Activated T-cell treated with anti-CD3 and anti-CD28 coated beads, Interleukin-2, amount 50 U/mL, for 72 hours (primary cell): ENCODE data around the gene FAM131B. TPM values are rescaled to one million over a fixed set of nuclear protein-coding genes. Genes with fewer than 3 reads are reported as not detected.
"Not testable (repeated sequence)": the region's sequence is repeated elsewhere in the genome, so short reads cannot be mapped to it uniquely, and the experiment has no call there.

Experiments used
- ATAC-seq, 2 donors: fragments of 150-1000 bp; cut with Tn5 transposase; replicated peaks in 1 of 2; 2 replicates each; pipeline ENCODE4 v1.10.0; 2021; ENCODE audit warnings: moderate library complexity in 2 of 2, mild to moderate bottlenecking in 1 of 2
- DNase-seq, 2 donors: peaks; one replicate each; pipeline ENCODE4 v3.0.0; 2021 to 2022; ENCODE audit warnings: mixed read lengths in 1 of 2
- H3K27ac Mint-ChIP-seq: one replicate; pipeline ENCODE4 v1.8.0; 2022; ENCODE audit warnings: mild to moderate bottlenecking, moderate library complexity, mixed read lengths
- H3K27me3 Mint-ChIP-seq: one replicate; pipeline ENCODE4 v1.8.0; 2022; ENCODE audit warnings: low read depth, mixed read lengths
- H3K36me3 Mint-ChIP-seq, 2 donors: one replicate each; pipeline ENCODE4 v1.8.0; 2022; ENCODE audit warnings: mixed read lengths in 2 of 2, mild to moderate bottlenecking in 1 of 2; ENCODE audit not compliant: insufficient read depth in 2 of 2
- H3K4me1 Mint-ChIP-seq: one replicate; pipeline ENCODE4 v1.8.0; 2022; ENCODE audit warnings: low read depth, mixed read lengths
- H3K4me3 Mint-ChIP-seq, 2 donors: one replicate each; pipeline ENCODE4 v1.8.0; 2022; ENCODE audit warnings: mild to moderate bottlenecking in 2 of 2, mixed read lengths in 2 of 2, moderate library complexity in 2 of 2
- H3K9me3 Mint-ChIP-seq, 2 donors: one replicate each; pipeline ENCODE4 v1.8.0; 2022; ENCODE audit warnings: mixed read lengths in 2 of 2
- total RNA-seq, 2 donors: library from RNA; stranded (reverse); gene quantifications; one replicate each; pipeline ENCODE4 v1.2.3, GENCODE V29; 2022

Gene FAM131B
- total RNA-seq, 2 donors from 2014 or later = 3.1 TPM

DNA sequence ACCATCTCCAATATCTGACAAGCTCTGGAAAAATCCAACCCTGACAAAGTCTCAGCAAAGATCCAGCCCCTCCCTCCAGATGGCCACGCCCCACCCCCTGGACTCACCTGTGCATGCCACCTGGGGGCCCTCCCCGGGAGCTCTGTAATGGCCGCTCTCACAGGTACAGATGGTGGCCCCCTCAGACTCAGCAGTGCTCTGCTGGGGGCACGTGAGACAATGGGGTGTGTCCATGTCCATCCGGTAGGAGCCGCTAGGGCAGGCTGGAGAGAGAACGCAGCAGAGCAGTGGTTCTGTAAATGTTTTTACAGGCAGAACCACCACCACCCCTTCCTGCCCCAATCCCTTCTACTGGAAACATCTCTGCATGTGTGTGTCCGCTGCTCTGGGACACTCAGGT lies 36.6 kb upstream of the FAM131B start:
- no peak for DNase-seq
- Mint-ChIP-seq H3K27ac (no peak overlapping the region), H3K27me3 (no peaks in the 10 kb centered on the region), H3K36me3 (no peaks in the 10 kb centered on the region), H3K4me3 (no peak overlapping the region), H3K9me3 (no peaks in the 10 kb centered on the region), H3K4me1 (peaks cover 6% of the 10 kb centered on the region)
- no peak for ATAC-seq

DNA sequence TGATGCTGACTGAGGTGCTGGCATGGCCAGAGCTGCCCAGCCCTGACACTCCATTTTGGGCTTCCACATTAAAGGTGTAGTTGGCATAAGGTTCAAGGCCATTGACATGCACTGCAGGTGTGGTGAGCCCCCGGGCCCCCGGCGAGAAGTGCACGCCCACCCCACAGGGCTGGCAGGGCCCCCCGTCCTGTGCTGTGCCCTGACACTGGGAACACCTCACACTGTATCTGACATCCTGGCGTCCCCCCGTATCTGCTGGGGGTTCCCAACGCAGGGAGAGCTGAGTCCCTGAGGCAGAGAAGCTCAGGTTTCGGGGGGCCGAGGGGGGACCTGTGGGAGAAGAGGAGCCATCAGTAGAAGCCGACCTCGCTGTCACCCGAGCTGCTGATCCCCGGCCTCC lies 36.1 kb upstream of the FAM131B start:
- Mint-ChIP-seq H3K27ac (no peak overlapping the region), H3K9me3 (no peaks in the 10 kb centered on the region), H3K36me3 (no peaks in the 10 kb centered on the region), H3K27me3 (no peaks in the 10 kb centered on the region), H3K4me1 (peaks cover 6% of the 10 kb centered on the region), H3K4me3 (no peak overlapping the region)
- ATAC-seq (peak in 1 of 2 donors; percentile 11), DNase-seq (no peak)

DNA sequence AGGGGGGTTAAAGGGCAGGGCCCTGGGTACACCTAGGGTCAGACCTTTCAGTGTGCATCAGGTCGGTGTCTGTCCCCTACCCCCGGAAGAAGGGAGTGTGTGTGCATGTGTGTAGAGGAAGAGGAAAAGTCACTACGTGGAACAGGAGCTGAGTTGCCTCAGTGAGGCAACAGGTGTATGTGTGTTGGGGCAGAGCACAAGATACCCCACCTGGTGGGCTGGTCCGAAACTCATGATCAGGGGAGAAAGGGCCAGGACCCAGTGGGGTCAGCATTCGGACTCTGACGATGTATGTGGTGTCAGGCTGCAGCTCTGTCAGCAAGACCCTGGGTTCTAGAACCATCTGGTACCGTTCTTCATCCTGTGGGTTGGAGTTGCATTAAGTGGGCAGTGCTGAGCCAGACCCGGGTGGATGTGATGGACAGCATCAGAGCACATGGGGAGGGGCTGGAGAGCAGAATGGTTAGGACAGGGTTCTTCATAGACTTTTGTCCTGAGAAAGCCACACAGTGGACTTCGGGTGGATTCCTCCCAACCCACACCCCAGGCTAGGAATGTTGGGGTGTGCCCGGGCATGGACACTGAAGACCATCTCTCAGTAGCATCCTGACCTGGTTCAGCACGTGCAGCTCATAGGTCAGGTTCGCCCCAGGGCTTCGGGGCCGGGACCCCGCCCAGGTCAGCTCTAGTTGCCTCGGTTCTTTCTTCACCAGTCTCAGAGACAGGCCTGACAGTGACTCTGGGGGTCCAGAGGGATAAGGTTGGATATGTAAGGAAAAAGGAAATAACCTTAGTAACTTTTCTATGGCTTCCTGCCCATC lies 35.4 kb upstream of the FAM131B start:
- Mint-ChIP-seq H3K4me1 (peaks cover 6% of the 10 kb centered on the region), H3K4me3 (no peak overlapping the region), H3K27me3 (no peaks in the 10 kb centered on the region), H3K9me3 (no peaks in the 10 kb centered on the region), H3K36me3 (no peaks in the 10 kb centered on the region), H3K27ac (no peak overlapping the region)
- ATAC-seq (no peak), DNase-seq (no peak)

DNA sequence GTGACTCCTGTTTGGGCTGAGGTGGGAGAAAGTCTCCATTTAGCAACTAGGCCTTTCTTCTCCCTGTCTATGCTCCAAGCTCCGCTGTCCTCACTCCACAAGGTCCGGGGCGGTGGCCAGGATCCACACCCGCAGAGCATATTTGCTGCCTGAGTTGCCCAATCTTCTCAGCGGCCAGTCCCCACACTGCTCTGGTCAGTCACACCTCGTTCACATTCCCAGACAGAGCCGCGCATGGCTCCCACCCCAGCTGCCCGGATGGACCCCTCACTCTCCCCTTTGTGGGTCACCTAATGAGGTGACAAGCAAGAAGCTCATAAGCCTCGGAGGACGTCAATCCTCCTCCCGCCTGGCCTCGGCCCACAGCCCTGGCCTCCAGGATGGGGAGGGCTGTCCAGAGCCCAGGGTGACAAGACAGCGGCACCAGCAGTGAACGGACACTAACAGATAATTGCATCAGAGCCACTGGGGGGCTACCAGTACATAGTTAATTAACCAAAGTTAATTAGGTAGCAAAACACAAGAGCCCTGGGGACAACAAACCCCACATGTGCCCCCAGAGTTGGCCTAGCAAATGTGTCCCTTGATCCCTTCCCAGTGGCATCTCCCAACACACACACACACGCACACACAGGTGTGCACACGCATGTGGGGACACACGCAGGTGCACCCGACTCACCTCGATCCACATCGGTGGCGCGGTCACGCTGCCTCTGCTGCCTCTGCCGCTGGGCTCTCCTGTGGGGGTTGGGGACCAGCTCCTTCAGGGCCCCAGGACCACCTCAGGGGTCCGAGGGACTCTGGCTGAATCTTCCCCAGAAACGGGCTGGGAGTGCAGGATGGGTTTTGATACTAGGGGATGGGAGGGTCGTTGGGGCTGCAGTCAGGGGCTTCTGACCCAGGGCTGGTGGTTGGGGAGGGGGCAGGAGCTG lies 34.4 kb upstream of the FAM131B start:
- no peak for DNase-seq
- Mint-ChIP-seq H3K27ac (no peak overlapping the region), H3K4me3 (no peak overlapping the region), H3K4me1 (peaks cover 6% of the 10 kb centered on the region), H3K36me3 (no peaks in the 10 kb centered on the region), H3K27me3 (no peaks in the 10 kb centered on the region), H3K9me3 (no peaks in the 10 kb centered on the region)
- ATAC-seq = no peak

DNA sequence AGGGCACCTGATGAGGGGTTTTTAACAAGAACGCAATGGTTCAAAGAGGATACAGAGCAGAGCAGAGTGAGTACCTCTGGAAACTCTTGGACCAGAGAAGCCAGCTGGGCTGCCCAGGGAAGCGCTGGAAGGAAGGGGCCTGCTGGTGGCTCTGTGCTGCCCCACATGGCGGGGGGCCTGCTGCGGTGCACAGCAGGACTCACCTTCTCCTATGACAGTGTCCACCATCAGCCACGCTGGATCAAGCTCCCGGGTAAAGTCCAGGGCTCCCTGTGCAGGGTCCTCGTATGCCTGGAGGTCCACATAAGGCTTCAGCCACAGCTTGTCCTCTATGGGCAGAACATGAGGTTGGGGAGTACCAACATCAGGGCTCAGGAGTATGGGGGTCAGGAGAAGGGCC lies 33.7 kb upstream of the FAM131B start:
- no peak overlapping the region for H3K27ac Mint-ChIP-seq

DNA sequence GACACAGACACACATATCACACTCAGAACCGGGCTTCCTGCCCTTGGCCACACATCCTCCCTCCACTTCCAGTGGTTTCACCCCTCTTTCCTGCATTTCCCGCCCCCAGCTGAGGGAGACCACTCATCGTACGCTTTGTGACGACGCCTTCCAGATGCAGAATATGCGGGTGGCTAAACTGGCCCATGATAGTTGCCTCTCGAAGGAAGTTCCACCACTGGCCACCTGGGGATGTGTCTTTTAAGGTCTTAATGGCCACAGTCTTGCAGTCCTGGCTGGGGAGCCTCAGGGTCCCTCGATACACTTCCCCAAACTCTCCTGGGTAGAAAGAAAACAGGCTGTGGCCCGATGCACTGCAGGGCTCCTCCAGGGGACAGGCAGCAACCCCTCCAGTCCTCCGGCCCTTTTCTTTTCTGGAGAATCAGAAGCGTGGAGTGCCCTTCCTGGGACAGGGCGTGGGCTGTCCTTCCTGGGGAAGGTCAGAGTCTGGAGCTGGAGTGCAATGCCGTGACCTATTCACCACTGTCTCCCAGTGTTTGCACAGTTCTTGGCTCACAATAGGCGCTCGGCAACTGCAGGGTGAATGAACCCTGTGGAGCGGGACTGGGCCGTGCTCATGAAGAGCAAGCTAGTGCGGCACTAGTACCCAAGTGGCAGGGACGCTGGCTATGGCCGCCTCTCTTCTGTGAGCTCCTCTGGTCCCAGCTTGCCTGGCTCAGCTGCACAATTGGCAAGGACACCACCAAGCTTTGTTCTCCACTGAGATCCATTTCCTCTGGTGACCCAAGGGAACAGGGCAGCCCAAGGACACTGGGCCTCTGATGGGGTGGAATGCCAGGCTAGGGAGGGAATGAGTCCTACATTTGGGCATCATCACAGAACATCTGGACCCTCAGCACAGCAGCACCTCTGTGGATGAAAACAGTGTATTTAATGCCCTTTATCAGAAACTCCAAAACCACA lies 33.0 kb upstream of the FAM131B start:
- ATAC-seq = peak in 1 of 2 donors; percentile 36
- Mint-ChIP-seq H3K36me3 (no peaks in the 10 kb centered on the region), H3K27me3 (no peaks in the 10 kb centered on the region), H3K4me1 (peaks cover 6% of the 10 kb centered on the region), H3K27ac (no peak overlapping the region), H3K9me3 (no peaks in the 10 kb centered on the region), H3K4me3 (no peak overlapping the region)
- DNase-seq = no peak

More for the DNA sequence above, 33.7 kb upstream of the FAM131B start:
- Mint-ChIP-seq H3K36me3 (no peaks in the 10 kb centered on the region), H3K9me3 (no peaks in the 10 kb centered on the region), H3K27me3 (no peaks in the 10 kb centered on the region), H3K4me3 (no peak overlapping the region), H3K4me1 (peaks cover 6% of the 10 kb centered on the region)
- ATAC-seq = no peak
- no peak for DNase-seq

DNA sequence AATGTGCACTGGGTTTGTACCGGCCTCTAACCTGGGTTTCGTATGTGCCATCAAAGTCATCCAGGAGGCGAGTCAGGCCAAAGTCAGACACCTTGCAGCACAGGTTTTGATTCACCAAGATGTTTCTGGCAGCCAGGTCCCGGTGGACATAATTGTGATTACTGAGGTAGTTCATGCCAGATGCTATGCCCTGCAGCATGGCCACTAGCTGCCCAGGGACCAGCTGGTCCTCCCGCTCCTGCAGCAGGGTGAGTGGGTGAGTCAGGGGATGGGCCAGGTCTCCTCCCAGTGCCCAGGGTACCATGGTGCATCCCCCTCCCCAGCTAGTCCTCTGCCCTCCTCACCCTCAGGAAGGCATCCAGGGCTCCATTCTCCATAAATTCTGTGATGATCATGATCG lies 32.3 kb upstream of the FAM131B start:
- ATAC-seq (no peak), DNase-seq (no peak)
- Mint-ChIP-seq H3K36me3 (peaks cover 0 to 2% of the 10 kb centered on the region in 2 donors), H3K4me1 (peaks cover 10% of the 10 kb centered on the region), H3K27ac (no peak overlapping the region), H3K27me3 (no peaks in the 10 kb centered on the region), H3K4me3 (no peak overlapping the region), H3K9me3 (no peaks in the 10 kb centered on the region)

DNA sequence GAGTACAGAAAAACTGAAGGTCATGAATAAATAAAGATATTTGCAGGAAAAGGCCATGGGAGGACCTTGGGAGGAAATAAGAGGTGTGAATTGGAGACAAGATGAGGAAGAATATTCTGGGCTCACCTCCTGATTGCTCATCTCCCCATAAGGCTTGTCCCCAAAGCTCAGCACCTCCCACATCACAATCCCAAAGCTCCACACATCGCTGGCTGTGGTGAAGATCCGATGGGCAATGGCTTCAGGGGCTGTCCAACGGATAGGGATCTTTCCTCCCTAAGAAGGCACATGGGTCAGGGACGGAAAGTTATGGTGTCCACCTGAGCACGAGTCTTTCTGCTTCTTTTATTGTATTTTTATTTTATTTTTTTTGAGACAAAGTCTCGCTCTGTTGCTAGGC lies 31.6 kb upstream of the FAM131B start:
- Mint-ChIP-seq H3K27ac (no peak overlapping the region), H3K4me3 (no peak overlapping the region), H3K27me3 (no peaks in the 10 kb centered on the region), H3K36me3 (peaks cover 0 to 2% of the 10 kb centered on the region in 2 donors), H3K4me1 (peaks cover 17% of the 10 kb centered on the region), H3K9me3 (no peaks in the 10 kb centered on the region)
- ATAC-seq (no peak), DNase-seq (no peak)

DNA sequence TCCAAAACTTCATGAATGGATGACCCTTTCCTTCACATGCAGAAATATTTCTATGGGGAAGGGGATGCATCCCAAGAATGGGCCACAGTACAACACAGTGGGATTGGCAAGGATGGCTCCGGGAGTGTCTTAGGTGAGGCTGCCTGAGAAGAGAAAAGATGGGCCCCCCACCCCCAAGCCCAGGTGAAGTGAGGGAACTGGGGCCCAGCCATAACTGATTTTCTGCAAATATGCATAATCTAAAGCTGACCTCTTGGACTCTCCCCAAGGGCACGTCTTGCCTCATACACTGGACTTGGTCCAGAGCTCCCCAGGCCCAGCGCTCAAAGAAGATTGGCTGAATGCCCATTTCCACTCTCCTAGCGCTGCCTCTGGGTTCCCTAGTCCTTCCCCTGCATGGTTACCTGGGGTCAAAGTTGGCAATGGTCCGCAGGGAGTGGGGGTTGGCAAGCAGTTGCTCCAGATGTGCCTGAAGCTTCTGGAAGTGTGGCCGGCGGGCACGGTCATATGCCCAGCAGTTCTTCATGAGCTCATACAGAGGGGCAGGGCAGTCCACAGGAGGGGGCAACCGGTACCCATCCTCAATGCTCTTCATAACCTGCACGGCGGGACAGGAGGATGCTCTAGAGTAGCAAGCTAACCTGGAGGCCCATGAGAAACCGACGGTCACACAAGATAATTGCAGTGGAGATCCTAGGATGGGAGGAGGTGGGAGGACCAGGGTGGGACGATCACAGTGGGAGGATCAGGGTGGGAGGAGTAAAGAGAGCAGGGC lies 30.9 kb upstream of the FAM131B start:
- no peak overlapping the region for H3K27ac Mint-ChIP-seq
- H3K36me3 Mint-ChIP-seq = peaks cover 0 to 2% of the 10 kb centered on the region in 2 donors
- H3K27me3 Mint-ChIP-seq = no peaks in the 10 kb centered on the region
- no peak overlapping the region for H3K4me3 Mint-ChIP-seq
- DNase-seq (no peak), ATAC-seq (no peak)
- peaks cover 19% of the 10 kb centered on the region for H3K4me1 Mint-ChIP-seq
- no peaks in the 10 kb centered on the region for H3K9me3 Mint-ChIP-seq

DNA sequence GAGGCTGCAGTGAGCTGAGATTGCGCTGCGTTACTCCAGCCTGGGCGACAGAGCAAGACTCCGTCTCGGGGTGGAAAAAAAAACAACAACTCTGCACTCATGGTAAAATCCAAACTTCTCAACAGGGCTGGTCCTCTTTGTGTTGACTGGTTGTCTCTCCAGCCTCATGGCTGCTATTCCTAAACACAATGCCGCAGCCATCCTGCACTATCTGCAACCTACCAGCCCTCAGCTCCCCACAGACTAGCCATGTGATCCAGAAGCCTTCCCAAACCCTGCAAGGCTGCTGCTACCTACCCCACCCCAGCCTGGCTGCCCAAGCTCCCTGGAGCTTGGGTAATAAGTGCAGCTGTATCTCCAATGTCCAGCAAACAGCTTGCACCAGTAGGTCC lies 30.4 kb upstream of the FAM131B start:
- Mint-ChIP-seq H3K4me3 (no peak overlapping the region), H3K27me3 (no peaks in the 10 kb centered on the region), H3K4me1 (peaks cover 19% of the 10 kb centered on the region), H3K9me3 (no peaks in the 10 kb centered on the region), H3K36me3 (peaks cover 0 to 2% of the 10 kb centered on the region in 2 donors), H3K27ac (no peak overlapping the region)
- ATAC-seq (no peak), DNase-seq (no peak)

DNA sequence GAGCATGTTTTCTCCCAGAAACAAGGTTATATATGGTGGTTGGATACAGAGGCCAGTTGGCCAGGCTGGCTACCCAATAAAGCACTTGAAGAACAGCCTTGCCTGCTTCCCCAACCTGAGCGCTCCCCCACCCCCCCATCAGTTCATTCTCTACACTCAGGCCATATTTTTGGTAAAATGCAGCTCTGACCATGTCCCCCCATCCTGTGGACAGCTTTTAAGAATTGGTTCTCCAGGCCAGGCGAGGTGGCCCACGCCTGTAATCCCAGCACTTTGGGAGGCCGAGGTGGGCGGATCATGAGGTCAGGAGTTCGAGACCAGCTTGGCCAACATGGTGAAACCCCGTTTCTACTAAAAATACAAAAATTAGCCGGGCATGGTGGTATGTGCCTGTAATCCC lies 29.9 kb upstream of the FAM131B start:
- DNase-seq, H3K4me3 Mint-ChIP-seq, H3K27ac Mint-ChIP-seq, H3K9me3 Mint-ChIP-seq, ATAC-seq, H3K27me3 Mint-ChIP-seq, H3K36me3 Mint-ChIP-seq: not testable (repeated sequence)
- H3K4me1 Mint-ChIP-seq = peaks cover 19% of the 10 kb centered on the region
